AG04449 (cell line): Measurements from ENCODE around the gene KISS1R.

Experiments
- CTCF ChIA-PET: fragments of 350-600 bp; formaldehyde crosslinking; extraction: SDS; loops from one replicate; lab custom pipeline; 2021; ENCODE audit warnings: antibody characterized with exemption; lab: Yijun Ruan, JAX
- POLR2A ChIA-PET: fragments of 400-600, 350-600 bp; formaldehyde crosslinking; extraction: SDS; loops from one replicate; lab custom pipeline; 2020; ENCODE audit warnings: antibody characterized with exemption, inconsistent platforms; lab: Yijun Ruan, JAX
- DNase-seq: peaks from one replicate; pipeline ENCODE4 v3.0.0-alpha.2; 2010; ENCODE audit warnings: low read depth, low spot score
- H3K4me3 ChIP-seq: 2 replicates; pipeline ENCODE4 v1.5.1; 2011; ENCODE audit warnings: low read depth, mild to moderate bottlenecking, control low read depth, low read length
- TF ChIP-seq, protein P1 (sequence below): IDR thresholded peaks from one replicate; pipeline ENCODE4 v1.5.1; 2011; ENCODE audit warnings: mild to moderate bottlenecking, moderate library complexity, low read length, control low read depth, inconsistent platforms; ENCODE audit not compliant: insufficient read depth; ENCODE audit errors: missing control alignments

The KISS1R gene

DNA sequence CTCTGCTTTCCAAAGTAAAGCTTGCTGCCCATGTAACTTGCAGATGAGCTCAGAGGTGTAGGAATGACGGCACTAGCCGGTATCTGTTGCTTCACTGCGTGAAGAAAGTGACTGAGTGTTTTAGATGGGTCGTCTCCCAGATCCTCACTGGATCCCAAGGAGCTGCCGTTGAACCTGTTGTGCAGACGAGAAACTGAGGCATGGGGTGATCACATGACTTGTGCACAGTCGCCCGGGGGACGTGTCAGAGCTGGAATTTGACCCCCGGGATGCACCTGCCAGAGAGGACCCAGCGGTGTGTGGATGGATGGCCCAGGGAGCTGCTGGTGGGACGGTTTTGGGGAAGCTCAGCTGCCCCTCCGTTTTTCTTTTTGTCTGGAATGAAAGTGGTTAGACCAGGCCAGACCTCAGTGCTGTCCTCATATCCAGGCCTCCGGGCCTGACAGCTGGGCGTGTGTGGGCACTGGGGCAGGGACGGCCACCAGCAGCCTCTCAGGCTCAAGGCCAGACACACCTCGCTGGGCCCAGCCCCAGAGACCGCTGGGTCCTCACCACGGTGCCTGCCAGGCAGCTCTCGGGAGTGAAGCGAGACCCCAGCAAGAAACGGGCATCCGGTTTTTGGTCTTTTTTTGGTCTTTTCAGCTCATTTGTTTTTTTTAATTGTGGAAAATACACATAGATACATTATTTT lies 21.2 kb downstream of the KISS1R start:
- TF ChIP-seq, protein P1, sequence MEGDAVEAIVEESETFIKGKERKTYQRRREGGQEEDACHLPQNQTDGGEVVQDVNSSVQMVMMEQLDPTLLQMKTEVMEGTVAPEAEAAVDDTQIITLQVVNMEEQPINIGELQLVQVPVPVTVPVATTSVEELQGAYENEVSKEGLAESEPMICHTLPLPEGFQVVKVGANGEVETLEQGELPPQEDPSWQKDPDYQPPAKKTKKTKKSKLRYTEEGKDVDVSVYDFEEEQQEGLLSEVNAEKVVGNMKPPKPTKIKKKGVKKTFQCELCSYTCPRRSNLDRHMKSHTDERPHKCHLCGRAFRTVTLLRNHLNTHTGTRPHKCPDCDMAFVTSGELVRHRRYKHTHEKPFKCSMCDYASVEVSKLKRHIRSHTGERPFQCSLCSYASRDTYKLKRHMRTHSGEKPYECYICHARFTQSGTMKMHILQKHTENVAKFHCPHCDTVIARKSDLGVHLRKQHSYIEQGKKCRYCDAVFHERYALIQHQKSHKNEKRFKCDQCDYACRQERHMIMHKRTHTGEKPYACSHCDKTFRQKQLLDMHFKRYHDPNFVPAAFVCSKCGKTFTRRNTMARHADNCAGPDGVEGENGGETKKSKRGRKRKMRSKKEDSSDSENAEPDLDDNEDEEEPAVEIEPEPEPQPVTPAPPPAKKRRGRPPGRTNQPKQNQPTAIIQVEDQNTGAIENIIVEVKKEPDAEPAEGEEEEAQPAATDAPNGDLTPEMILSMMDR = no peak
- POLR2A ChIA-PET = interaction anchor here (0.6 kb wide), 1 partner anchor 326 kb away, joined by 3 read pairs; no protein-coding TSS in a partner anchor
- DNase-seq = no peak
- CTCF ChIA-PET = interaction anchor here (0.7 to 2.0 kb wide), 5 partner anchors 9 to 45 kb away, joined by 3 to 7 read pairs (median 4); partner anchors contain the start of gene WDR18
- H3K4me3 ChIP-seq = no peak overlapping the region

DNA sequence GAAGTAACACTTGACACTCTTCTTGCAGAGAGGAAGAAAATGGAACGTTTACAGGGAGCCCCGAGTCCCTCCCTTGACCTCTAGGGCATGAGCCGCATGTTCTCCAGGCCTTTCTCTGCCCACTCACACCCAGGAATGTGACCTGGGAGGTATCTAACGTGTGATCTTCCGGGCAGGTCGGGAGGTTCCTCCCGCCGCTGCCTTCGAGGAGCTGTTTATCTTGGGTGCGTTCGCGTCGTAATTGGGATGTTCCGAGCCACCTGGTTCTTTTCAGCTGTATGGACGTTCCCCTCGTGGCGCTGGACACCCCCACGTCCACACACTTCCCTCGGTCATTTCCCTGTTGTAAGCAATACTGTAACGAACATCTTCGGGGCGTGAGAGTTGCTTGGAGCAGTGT lies 22.3 kb downstream of the KISS1R start:
- POLR2A ChIA-PET = no interaction called here
- DNase-seq = no peak
- no peak overlapping the region for H3K4me3 ChIP-seq
- TF ChIP-seq, protein P1 = no peak
- CTCF ChIA-PET = interaction anchor here (1.6 to 2.0 kb wide), 2 partner anchors 17 to 31 kb away, joined by 7 read pairs; no protein-coding TSS in a partner anchor

DNA sequence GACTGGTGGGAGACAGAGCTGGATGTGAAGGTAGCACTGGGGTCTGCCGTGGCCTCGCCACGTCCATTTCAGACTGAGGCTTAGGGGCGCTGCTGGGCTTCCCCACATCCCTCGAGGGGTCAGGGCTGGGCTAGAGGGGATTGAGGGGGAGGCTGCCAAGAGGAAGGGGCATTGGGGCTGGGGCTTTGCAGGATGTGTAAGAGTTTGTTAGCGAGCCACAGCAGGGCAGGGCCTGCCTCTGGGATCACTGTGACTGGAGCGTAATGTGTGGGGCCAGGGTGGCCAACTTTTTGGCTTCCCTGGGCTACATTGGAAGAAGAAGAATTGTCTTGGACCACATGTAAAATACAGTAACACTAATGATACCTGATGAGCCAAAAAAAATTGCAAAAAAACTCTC lies 22.8 kb downstream of the KISS1R start:
- TF ChIP-seq, protein P1 = no peak
- H3K4me3 ChIP-seq = no peak overlapping the region
- DNase-seq = no peak
- ChIA-PET CTCF (interaction anchor here (2.0 kb wide), 1 partner anchor 17 kb away, joined by 7 read pairs; no protein-coding TSS in a partner anchor), POLR2A (no interaction called here)

DNA sequence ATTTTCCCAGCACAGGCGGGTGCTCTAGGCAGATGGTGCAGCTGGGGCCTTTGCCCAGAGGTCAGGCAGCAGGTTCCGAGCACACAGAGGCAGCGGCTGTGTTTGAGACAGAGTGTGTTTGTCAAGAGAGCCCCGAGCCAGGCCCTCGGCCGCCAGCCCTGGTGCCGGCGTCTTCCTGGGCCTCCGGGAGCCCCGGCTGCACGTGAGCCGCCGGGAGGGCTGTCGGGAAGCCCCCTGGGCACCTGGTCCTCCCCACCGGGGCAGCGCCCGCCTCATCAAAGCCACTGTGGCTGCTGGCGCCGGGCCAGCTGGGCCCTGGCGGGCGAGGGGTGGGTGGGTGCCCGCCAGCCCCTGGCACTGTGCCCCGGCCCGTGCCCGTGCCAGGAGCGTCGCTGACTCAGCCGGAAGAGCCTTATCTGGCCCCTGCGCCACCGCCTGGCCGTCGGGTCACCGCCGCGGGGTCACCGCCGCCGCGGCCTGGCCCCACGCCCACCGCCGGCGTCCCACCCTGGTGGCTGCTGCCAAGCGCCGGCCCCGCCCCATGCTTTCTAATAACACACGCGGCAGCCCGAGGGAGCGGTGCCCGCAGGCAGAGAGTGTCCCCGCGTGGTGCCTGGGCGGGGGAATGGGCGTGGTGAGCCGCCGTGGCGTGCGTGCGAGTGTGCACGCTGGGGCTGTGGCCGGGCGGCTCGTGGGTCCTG lies 23.6 kb downstream of the KISS1R start:
- H3K4me3 ChIP-seq = no peak overlapping the region
- ChIA-PET POLR2A (no interaction called here), CTCF (no interaction called here)
- TF ChIP-seq, protein P1 = no peak
- no peak for DNase-seq

DNA sequence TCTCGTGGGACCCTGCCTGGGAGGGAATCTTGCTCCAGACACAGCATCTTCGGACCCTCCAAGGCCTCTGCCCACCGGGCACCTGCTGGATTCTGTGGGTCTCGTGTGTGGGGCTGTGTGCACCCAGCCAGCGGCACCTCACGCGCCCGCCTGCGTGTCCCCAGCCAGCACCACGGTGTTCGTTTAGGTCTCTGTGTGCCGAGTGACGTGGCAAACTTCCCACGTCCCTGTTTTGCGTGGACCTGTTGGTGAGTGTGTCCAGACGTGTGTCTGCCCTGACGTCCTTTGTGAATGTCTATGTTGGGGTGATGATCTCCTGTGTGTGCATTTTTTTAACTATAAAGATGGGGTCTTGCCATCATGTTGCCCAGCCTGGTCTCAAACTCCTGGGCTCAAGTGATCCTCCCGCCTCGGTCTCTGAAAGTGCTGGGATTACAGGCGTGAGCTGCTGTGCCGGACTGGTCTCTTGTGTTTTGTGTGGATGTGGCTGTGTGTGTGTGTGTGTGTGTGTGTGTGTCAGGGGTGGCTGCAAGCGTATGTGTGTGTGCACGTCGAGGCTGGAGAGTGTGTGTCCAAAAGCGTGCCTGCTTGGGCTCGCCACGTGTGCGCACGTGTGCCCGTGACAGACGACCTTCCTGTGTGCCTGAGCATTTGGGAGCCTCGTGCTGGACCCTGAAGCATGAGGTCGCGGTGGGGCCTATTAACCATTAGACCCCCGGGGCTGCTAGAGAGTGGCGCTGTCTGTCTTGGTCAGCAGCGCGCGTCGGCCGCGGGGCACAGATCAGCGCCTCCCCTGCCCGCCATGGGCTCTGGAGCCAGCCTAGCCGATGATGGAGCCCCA lies 24.4 kb downstream of the KISS1R start:
- no peak for DNase-seq
- H3K4me3 ChIP-seq = no peak overlapping the region
- POLR2A ChIA-PET = no interaction called here
- CTCF ChIA-PET = no interaction called here
- TF ChIP-seq, protein P1 = no peak
